ENCODE measurements around the gene NDUFA13. TPM values are rescaled to one million over a fixed set of nuclear protein-coding genes. Genes with fewer than 3 reads are reported as not detected.

Gene NDUFA13
- polyA plus RNA-seq, 1 of the 3 experiments (the other 2 are of a cell fraction): 1,828 TPM

DNA sequence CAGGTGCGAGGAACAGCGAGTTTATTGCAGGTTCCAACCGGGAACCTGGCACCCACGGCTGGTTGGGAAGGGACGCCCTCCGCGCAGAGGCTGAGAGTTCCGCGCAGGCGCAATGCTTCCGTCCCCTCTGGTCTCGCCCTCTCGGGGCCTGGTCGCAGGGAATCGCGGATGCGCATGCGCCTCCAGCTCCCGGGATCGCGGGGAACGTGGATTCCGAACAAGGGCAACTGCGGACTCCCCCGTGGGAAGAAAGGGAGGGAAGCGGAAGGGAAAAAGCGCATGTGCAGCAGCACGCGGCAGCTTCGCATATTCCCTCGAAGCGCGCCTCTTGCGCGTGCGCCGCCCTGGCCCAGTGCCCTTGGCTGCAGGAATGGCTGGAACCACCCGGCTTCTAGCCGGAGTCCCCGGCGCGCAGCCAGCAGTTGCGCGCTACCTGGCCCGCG is 1.8 kb upstream of the NDUFA13 start:
- H3K9ac ChIP-seq: no peak overlapping the region
- H4K20me1 ChIP-seq (ENCODE audit: insufficient read depth): peaks cover 3% of the 10 kb centered on the region; the same call in 1 of the 2 replicates
- peaks cover 3% of the 10 kb centered on the region for H3F3A ChIP-seq (replicated peaks; ENCODE audit: insufficient read depth)
- peaks cover 3 to 8% of the 10 kb centered on the region in 2 experiments for H3K36me3 ChIP-seq (replicated peaks in 1 of 2; ENCODE audit: control insufficient read depth in 1 of 2, insufficient read depth in 2 of 2, low read length in 1 of 2)
- peaks cover 32% of the 10 kb centered on the region for H3K79me2 ChIP-seq (ENCODE audit: insufficient read depth)
- H3K4me1 ChIP-seq (ENCODE audit: control insufficient read depth in 1 of 2, insufficient read depth in 2 of 2, low read depth in 1 of 2, low read length in 1 of 2): peaks cover 0 to 11% of the 10 kb centered on the region in 2 experiments; a peak in 1 of 4 replicates
- H3K4me2 ChIP-seq: no peak overlapping the region
- 93% methylated on average over 35 of the region's 46 CpGs for WGBS (ENCODE audit: low lambda C conversion rate)
- CTCF ChIA-PET: no interaction called here
- TF ChIP-seq FOXM1 (IDR thresholded peaks at IDR 0.05; ENCODE audit: low read depth): no peak
- TF ChIP-seq FOXJ3 (CRISPR knock-in tag; IDR thresholded peaks at IDR 0.05): no peak
- no peak for TF ChIP-seq POLR2AphosphoS5 (IDR thresholded peaks at IDR 0.05; ENCODE audit: low read depth, low read length)
- TF ChIP-seq, protein P1, sequence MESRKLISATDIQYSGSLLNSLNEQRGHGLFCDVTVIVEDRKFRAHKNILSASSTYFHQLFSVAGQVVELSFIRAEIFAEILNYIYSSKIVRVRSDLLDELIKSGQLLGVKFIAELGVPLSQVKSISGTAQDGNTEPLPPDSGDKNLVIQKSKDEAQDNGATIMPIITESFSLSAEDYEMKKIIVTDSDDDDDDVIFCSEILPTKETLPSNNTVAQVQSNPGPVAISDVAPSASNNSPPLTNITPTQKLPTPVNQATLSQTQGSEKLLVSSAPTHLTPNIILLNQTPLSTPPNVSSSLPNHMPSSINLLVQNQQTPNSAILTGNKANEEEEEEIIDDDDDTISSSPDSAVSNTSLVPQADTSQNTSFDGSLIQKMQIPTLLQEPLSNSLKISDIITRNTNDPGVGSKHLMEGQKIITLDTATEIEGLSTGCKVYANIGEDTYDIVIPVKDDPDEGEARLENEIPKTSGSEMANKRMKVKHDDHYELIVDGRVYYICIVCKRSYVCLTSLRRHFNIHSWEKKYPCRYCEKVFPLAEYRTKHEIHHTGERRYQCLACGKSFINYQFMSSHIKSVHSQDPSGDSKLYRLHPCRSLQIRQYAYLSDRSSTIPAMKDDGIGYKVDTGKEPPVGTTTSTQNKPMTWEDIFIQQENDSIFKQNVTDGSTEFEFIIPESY (IDR thresholded peaks at IDR 0.05; ENCODE audit: borderline replicate concordance, low read depth): no peak
- TF ChIP-seq ELF1 (IDR thresholded peaks at IDR 0.05): no peak
- H3K4me3 ChIP-seq (ENCODE audit: low read depth in 2 of 2, low read length in 1 of 2): no peak overlapping the region
- DNase-seq: no peak
- no peak overlapping the region for H3K27ac ChIP-seq (ENCODE audit: low read depth in 2 of 2, low read length in 1 of 2)
- no peaks in the 10 kb centered on the region for H3K9me3 ChIP-seq
- POLR2A ChIA-PET: interaction anchor here (0.6 kb wide), 1 partner anchor 15 kb away, joined by 3 read pairs; no protein-coding TSS in a partner anchor
- H3K27me3 ChIP-seq (ENCODE audit: insufficient read depth): no peaks in the 10 kb centered on the region
- H2AFZ ChIP-seq (ENCODE audit: low read depth): no peak overlapping the region
- H3K9me2 ChIP-seq: no peaks in the 10 kb centered on the region

- DNase-seq: no peak
- Histone ChIP-seq H3K4me1 (ENCODE audit: control insufficient read depth in 1 of 2, insufficient read depth in 2 of 2, low read depth in 1 of 2, low read length in 1 of 2) (peaks cover 0 to 11% of the 10 kb centered on the region in 2 experiments; a peak in 1 of 4 replicates), H3F3A (replicated peaks; ENCODE audit: insufficient read depth) (peaks cover 3% of the 10 kb centered on the region), H3K27me3 (ENCODE audit: insufficient read depth) (no peaks in the 10 kb centered on the region), H3K79me2 (ENCODE audit: insufficient read depth) (peaks cover 40% of the 10 kb centered on the region), H3K9me3 (no peaks in the 10 kb centered on the region), H3K4me2 (peak within 1 kb of the TSS; percentile 88), H2AFZ (ENCODE audit: low read depth) (peak within 1 kb of the TSS; percentile 79), H3K9me2 (no peaks in the 10 kb centered on the region), H3K27ac (ENCODE audit: low read depth in 2 of 2, low read length in 1 of 2) (peak within 1 kb of the TSS; percentile 50 to 80), H3K36me3 (replicated peaks in 1 of 2; ENCODE audit: control insufficient read depth in 1 of 2, insufficient read depth in 2 of 2, low read length in 1 of 2) (peaks cover 9% of the 10 kb centered on the region in 2 experiments), H4K20me1 (ENCODE audit: insufficient read depth) (peaks cover 6% of the 10 kb centered on the region; the same call in 1 of the 2 replicates), H3K4me3 (ENCODE audit: low read depth in 2 of 2, low read length in 1 of 2) (peak within 1 kb of the TSS; percentile 65 to 95), H3K9ac (peak within 1 kb of the TSS; percentile 84)
- WGBS (ENCODE audit: low lambda C conversion rate): 97% methylated on average over 22 of the region's 74 CpGs
- POLR2A ChIA-PET: interaction anchor here (1.2 to 2.1 kb wide), 6 partner anchors 8 to 154 kb away, joined by 3 to 15 read pairs (median 4); partner anchors contain the start of gene YJEFN3
- CTCF ChIA-PET: interaction anchor here (0.7 to 3.1 kb wide), 6 partner anchors 17 to 148 kb away, joined by 3 to 38 read pairs (median 4); partner anchors contain the start of gene GMIP
- TF ChIP-seq NRF1 (IDR thresholded peaks at IDR 0.05; ENCODE audit: low read depth, low read length): no peak
- TF ChIP-seq SMC3 (IDR thresholded peaks at IDR 0.05; ENCODE audit: low read depth, low read length): no peak
- no peak for TF ChIP-seq EZH2phosphoT487 (IDR thresholded peaks at IDR 0.05; ENCODE audit: borderline replicate concordance, low read depth)
- TF ChIP-seq FOXJ3 (CRISPR knock-in tag; IDR thresholded peaks at IDR 0.05): no peak
- TF ChIP-seq NFIC (IDR thresholded peaks at IDR 0.05; ENCODE audit: borderline replicate concordance): no peak
- no peak for TF ChIP-seq USF2 (IDR thresholded peaks at IDR 0.05; ENCODE audit: borderline replicate concordance, low read depth, low read length)
- no peak for TF ChIP-seq RAD21 (IDR thresholded peaks at IDR 0.05; ENCODE audit: low read length)
- TF ChIP-seq CTCF (IDR thresholded peaks at IDR 0.05): no peak
- TF ChIP-seq FOSL2 (IDR thresholded peaks at IDR 0.05; ENCODE audit: borderline replicate concordance, low read depth): no peak
- TF ChIP-seq JUND (IDR thresholded peaks at IDR 0.05): no peak
- no peak for TF ChIP-seq CHD2 (IDR thresholded peaks at IDR 0.05; ENCODE audit: low read length, partially characterized antibody)
- TF ChIP-seq IRF3 (IDR thresholded peaks at IDR 0.05; ENCODE audit: low read depth, low read length): no peak
- no peak for TF ChIP-seq SIN3A (IDR thresholded peaks at IDR 0.05; ENCODE audit: borderline replicate concordance, low read depth, low read length)
- no peak for TF ChIP-seq TCF12 (IDR thresholded peaks at IDR 0.05)
- TF ChIP-seq, protein P2, sequence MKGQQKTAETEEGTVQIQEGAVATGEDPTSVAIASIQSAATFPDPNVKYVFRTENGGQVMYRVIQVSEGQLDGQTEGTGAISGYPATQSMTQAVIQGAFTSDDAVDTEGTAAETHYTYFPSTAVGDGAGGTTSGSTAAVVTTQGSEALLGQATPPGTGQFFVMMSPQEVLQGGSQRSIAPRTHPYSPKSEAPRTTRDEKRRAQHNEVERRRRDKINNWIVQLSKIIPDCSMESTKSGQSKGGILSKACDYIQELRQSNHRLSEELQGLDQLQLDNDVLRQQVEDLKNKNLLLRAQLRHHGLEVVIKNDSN (IDR thresholded peaks at IDR 0.05; ENCODE audit: borderline replicate concordance, low read depth): no peak
Observed at GRCh38 chr19:19514881-19515641, 964 bp upstream of the NDUFA13 start, which contains the start of gene TSSK6. Gene TSSK6, minus strand, starts transcription at chr19:19515548. Its CDS starts 121 bp downstream, at chr19:19515427.

All from SK-N-SH (cell line).